Ascending aorta (tissue), 2 donors: Measurements from ENCODE around the gene ACSL1. TPM values are rescaled to one million over a fixed set of nuclear protein-coding genes. Genes with fewer than 3 reads are reported as not detected.

Experiments
- DNase-seq, 2 donors: peaks; one replicate each; pipeline ENCODE4 v3.0.0-alpha.2; 2019; ENCODE audit warnings: low spot score in 2 of 2
- H3K27ac ChIP-seq, 2 donors: fragments of 200-600 bp; sonication (generic); one replicate each; pipeline ENCODE4 v1.5.1; 2016 to 2017; ENCODE audit warnings: mild to moderate bottlenecking in 1 of 2
- H3K27me3 ChIP-seq: fragments of 200-600 bp; sonication (generic); one replicate; pipeline ENCODE4 v1.5.1; 2017
- H3K36me3 ChIP-seq, 2 donors: fragments of 200-600 bp; sonication (generic); one replicate each; pipeline ENCODE4 v1.5.1; 2016
- H3K4me1 ChIP-seq, 2 donors: fragments of 200-600 bp; sonication (generic); one replicate each; pipeline ENCODE4 v1.5.1; 2016 to 2017; ENCODE audit warnings: mild to moderate bottlenecking in 1 of 2
- H3K4me3 ChIP-seq, 2 donors: fragments of 200-600 bp; sonication (generic); one replicate each; pipeline ENCODE4 v1.5.1; 2016 to 2017; ENCODE audit warnings: mild to moderate bottlenecking in 1 of 2
- H3K9me3 ChIP-seq, 2 donors: fragments of 200-600 bp; sonication (generic); one replicate each; pipeline ENCODE4 v1.5.1; 2016
- intact Hi-C: fragments of 100-400 bp; cut with DNase I; formaldehyde crosslinking; loops from one replicate; pipeline ENCODE4 v1.15.1; 2023
- total RNA-seq: library from RNA; depleted of rRNA; stranded (reverse); fragments of >200 nt; gene quantifications from one replicate; pipeline ENCODE4 v1.1.0, GENCODE V29; 2016
- TF ChIP-seq, protein P1 (sequence below), 3 experiments: fragments of 200-600 bp in 2 of 3; fragments of 450-650 bp in 1 of 3; sonication (generic) in 2 of 3; IDR thresholded peaks; one replicate each; pipeline ENCODE4 v1.5.1; 2016 to 2019; ENCODE audit warnings: antibody characterized with exemption in 3 of 3, mild to moderate bottlenecking in 1 of 3, moderate library complexity in 1 of 3

The ACSL1 gene
- total RNA-seq, 1 donor from 2014 or later: 31.8 TPM

GRCh38 chr4:184760681-184761080 lies 65.1 kb downstream of the ACSL1 start:
- Histone ChIP-seq H3K36me3 (peaks cover 27 to 80% of the 10 kb centered on the region in 2 donors), H3K27ac (no peak overlapping the region), H3K27me3 (no peaks in the 10 kb centered on the region), H3K9me3 (no peaks in the 10 kb centered on the region), H3K4me3 (no peak overlapping the region), H3K4me1 (no peaks in the 10 kb centered on the region)
- TF ChIP-seq, protein P1, sequence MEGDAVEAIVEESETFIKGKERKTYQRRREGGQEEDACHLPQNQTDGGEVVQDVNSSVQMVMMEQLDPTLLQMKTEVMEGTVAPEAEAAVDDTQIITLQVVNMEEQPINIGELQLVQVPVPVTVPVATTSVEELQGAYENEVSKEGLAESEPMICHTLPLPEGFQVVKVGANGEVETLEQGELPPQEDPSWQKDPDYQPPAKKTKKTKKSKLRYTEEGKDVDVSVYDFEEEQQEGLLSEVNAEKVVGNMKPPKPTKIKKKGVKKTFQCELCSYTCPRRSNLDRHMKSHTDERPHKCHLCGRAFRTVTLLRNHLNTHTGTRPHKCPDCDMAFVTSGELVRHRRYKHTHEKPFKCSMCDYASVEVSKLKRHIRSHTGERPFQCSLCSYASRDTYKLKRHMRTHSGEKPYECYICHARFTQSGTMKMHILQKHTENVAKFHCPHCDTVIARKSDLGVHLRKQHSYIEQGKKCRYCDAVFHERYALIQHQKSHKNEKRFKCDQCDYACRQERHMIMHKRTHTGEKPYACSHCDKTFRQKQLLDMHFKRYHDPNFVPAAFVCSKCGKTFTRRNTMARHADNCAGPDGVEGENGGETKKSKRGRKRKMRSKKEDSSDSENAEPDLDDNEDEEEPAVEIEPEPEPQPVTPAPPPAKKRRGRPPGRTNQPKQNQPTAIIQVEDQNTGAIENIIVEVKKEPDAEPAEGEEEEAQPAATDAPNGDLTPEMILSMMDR (IDR thresholded peaks at IDR 0.05): no peak
- intact Hi-C loops: no loop called here
- DNase-seq: peak in 1 of 2 donors; percentile 51

DNA sequence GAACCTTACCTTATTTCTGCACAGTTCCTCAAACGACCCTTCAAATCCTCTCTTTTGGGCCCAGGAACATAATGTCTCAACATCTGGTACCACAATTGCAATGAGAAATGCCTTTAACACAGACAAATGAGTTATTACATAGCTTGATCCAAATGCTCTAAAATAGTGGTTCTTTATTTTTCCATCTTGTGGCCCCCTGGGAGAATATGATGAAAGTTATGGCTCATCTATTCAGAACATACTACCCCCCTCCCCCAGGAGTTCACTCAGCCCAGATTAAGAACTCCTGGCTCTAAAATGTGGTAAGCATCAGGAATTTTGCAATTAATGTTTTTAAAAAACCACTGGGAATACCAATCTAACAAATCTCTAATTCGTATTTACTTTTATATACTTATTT lies 68.0 kb downstream of the ACSL1 start:
- no peak overlapping the region for H3K4me3 ChIP-seq
- DNase-seq: peak in 1 of 2 donors; percentile 37
- intact Hi-C loops: no loop called here

GRCh38 chr4:184756399-184756798 lies 69.4 kb downstream of the ACSL1 start:
- peak overlapping the region in 1 of 2 donors; percentile 2 for H3K27ac ChIP-seq

More for the DNA sequence above, 68.0 kb downstream of the ACSL1 start:
- no peak overlapping the region for H3K27ac ChIP-seq
- no peaks in the 10 kb centered on the region for H3K4me1 ChIP-seq
- H3K27me3 ChIP-seq: no peaks in the 10 kb centered on the region
- no peaks in the 10 kb centered on the region for H3K9me3 ChIP-seq
- TF ChIP-seq, protein P1 (IDR thresholded peaks at IDR 0.05): no peak
- peaks cover 35 to 61% of the 10 kb centered on the region in 2 donors for H3K36me3 ChIP-seq

GRCh38 chr4:184755278-184755677 lies 70.5 kb downstream of the ACSL1 start:
- intact Hi-C loops: no loop called here
- Histone ChIP-seq H3K4me1 (no peaks in the 10 kb centered on the region), H3K36me3 (peaks cover 19 to 38% of the 10 kb centered on the region in 2 donors), H3K27me3 (no peaks in the 10 kb centered on the region), H3K27ac (no peak overlapping the region), H3K4me3 (no peak overlapping the region), H3K9me3 (no peaks in the 10 kb centered on the region)
- TF ChIP-seq, protein P1 (IDR thresholded peaks at IDR 0.05): no peak
- DNase-seq: peak in 1 of 2 donors; percentile 61

More at GRCh38 chr4:184756399-184756798, 69.4 kb downstream of the ACSL1 start:
- H3K27me3 ChIP-seq: no peaks in the 10 kb centered on the region
- peaks cover 27 to 48% of the 10 kb centered on the region in 2 donors for H3K36me3 ChIP-seq
- no peaks in the 10 kb centered on the region for H3K4me1 ChIP-seq
- TF ChIP-seq, protein P1 (IDR thresholded peaks at IDR 0.05): no peak
- no peak overlapping the region for H3K4me3 ChIP-seq
- no peaks in the 10 kb centered on the region for H3K9me3 ChIP-seq
- DNase-seq: peak in 1 of 2 donors; percentile 65
- intact Hi-C loops: no loop called here

GRCh38 chr4:184752496-184753275 lies 73.1 kb downstream of the ACSL1 start:
- no peak overlapping the region for H3K4me3 ChIP-seq
- no peaks in the 10 kb centered on the region for H3K9me3 ChIP-seq
- H3K27ac ChIP-seq: no peak overlapping the region
- intact Hi-C loops: no loop called here
- H3K4me1 ChIP-seq: peaks cover 0 to 8% of the 10 kb centered on the region in 2 donors
- TF ChIP-seq, protein P1 (IDR thresholded peaks at IDR 0.05): no peak
- no peaks in the 10 kb centered on the region for H3K27me3 ChIP-seq
- DNase-seq: no peak
- H3K36me3 ChIP-seq: peaks cover 15 to 31% of the 10 kb centered on the region in 2 donors
